ENCODE results near the gene CD46.

CD46 gene

DNA sequence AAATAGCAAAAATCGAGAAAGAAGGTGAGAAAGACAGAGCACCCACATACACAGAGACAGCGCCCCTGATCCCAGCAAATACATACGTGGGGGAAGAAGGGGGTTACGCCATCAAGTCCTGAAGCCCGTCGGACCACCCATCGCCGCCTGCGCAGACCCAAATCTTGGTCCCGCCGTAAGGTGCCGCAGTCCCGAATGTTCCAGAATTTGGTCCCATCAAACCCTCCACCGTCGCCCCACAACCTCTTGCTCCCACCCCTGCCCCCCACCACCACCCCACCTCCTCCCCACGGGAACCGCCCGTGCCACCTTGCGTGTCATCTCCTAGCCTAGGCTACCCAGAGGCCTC, 71.7 kb downstream of the CD46 start:
- H3K36me3 Mint-ChIP-seq = peaks cover 5% of the 10 kb centered on the region
- H3K27me3 Mint-ChIP-seq = no peaks in the 10 kb centered on the region
- no peaks in the 10 kb centered on the region for H3K9me3 Mint-ChIP-seq (ENCODE audit: low read depth)
- H3K27ac Mint-ChIP-seq = peak overlapping the region; percentile 98
- peak overlapping the region; percentile 87 for H3K4me3 Mint-ChIP-seq
- H3K4me1 Mint-ChIP-seq (ENCODE audit: low read depth) = peaks cover 88% of the 10 kb centered on the region

GRCh38 chr1:207823880-207824566, 72.2 kb downstream of the CD46 start:
- H3K4me1 Mint-ChIP-seq (ENCODE audit: low read depth) = peaks cover 91% of the 10 kb centered on the region

DNA sequence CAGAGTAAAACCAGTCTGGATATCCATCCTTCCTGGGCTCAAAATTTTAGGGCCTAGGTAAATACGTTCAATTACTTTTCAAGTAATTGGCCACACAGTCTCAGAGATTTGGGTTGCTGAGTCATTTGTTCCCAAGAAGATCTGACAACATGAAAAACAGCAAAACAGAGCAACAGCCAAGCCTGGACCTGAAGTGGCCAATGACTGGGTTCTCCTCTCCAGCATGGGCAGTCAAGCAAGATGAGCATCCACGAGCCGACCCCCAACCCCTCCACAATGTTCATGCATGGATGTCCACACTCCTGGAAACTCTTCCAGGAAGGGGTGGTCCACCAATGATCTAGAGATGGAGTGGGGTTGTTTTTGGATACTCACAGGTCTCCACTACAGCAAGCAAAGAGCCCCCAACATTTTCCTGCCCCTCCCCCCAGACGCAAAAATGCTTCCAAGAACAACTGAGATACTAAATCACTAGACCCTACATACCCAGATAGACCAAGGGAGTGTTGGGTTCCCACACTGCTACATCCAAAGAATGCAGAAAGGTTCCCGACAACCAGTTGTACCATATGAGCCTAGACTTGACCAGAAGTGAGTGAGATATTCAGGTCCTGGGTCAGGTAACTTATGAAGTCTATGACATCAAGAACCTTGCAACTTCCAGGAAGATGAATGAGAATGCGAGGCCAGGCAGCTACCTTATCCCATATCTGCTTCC, 73.0 kb downstream of the CD46 start:
- no peaks in the 10 kb centered on the region for H3K27me3 Mint-ChIP-seq
- peaks cover 5% of the 10 kb centered on the region for H3K36me3 Mint-ChIP-seq
- H3K4me3 Mint-ChIP-seq = peak overlapping the region; percentile 87
- no peaks in the 10 kb centered on the region for H3K9me3 Mint-ChIP-seq (ENCODE audit: low read depth)
- H3K4me1 Mint-ChIP-seq (ENCODE audit: low read depth) = peaks cover 93% of the 10 kb centered on the region
- peak overlapping the region; percentile 98 for H3K27ac Mint-ChIP-seq

More at GRCh38 chr1:207823880-207824566, 72.2 kb downstream of the CD46 start:
- no peaks in the 10 kb centered on the region for H3K27me3 Mint-ChIP-seq
- H3K9me3 Mint-ChIP-seq (ENCODE audit: low read depth) = no peaks in the 10 kb centered on the region
- H3K36me3 Mint-ChIP-seq = peaks cover 5% of the 10 kb centered on the region
- H3K27ac Mint-ChIP-seq = peak overlapping the region; percentile 98
- H3K4me3 Mint-ChIP-seq = peak overlapping the region; percentile 87

- peaks cover 3% of the 10 kb centered on the region for H3K36me3 Mint-ChIP-seq
- no peaks in the 10 kb centered on the region for H3K27me3 Mint-ChIP-seq
- H3K9me3 Mint-ChIP-seq (ENCODE audit: low read depth) = no peaks in the 10 kb centered on the region
- peak overlapping the region; percentile 98 for H3K27ac Mint-ChIP-seq
- H3K4me3 Mint-ChIP-seq = peak overlapping the region; percentile 87
- peaks cover 93% of the 10 kb centered on the region for H3K4me1 Mint-ChIP-seq (ENCODE audit: low read depth)
These were observed 73.5 kb downstream of the CD46 start for GRCh38 chr1:207825409-207825695.

GRCh38 chr1:207825719-207826556, 74.1 kb downstream of the CD46 start:
- Mint-ChIP-seq H3K36me3 (no peaks in the 10 kb centered on the region), H3K4me1 (ENCODE audit: low read depth) (peaks cover 93% of the 10 kb centered on the region), H3K27me3 (no peaks in the 10 kb centered on the region), H3K4me3 (peak overlapping the region; percentile 87), H3K27ac (peak overlapping the region; percentile 98), H3K9me3 (ENCODE audit: low read depth) (no peaks in the 10 kb centered on the region)

GRCh38 chr1:207826557-207827487, 75.0 kb downstream of the CD46 start:
- H3K36me3 Mint-ChIP-seq = no peaks in the 10 kb centered on the region
- H3K9me3 Mint-ChIP-seq (ENCODE audit: low read depth) = no peaks in the 10 kb centered on the region
- peak overlapping the region; percentile 87 for H3K4me3 Mint-ChIP-seq
- H3K27ac Mint-ChIP-seq = peak overlapping the region; percentile 98
- H3K4me1 Mint-ChIP-seq (ENCODE audit: low read depth) = peaks cover 95% of the 10 kb centered on the region
- H3K27me3 Mint-ChIP-seq = no peaks in the 10 kb centered on the region

DNA sequence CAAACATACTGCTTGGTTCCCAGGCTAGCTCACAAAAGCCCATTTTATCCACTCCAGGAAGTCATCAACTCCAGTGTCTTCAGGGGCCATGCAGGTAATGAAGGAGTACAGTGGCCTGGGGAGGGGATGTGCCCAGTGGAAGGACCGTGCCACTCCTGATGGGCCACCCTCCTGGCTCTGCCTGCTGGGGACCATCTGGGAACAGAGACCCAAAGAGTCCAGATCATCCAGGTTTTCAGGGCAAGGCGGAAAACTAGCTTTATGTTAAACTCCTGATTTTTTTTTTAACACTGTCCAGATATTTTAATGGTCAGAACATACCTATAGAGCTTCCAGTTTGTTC, 75.6 kb downstream of the CD46 start:
- no peak overlapping the region for H3K4me3 Mint-ChIP-seq
- H3K27ac Mint-ChIP-seq = peak overlapping the region; percentile 98
- no peaks in the 10 kb centered on the region for H3K27me3 Mint-ChIP-seq
- H3K4me1 Mint-ChIP-seq (ENCODE audit: low read depth) = peaks cover 95% of the 10 kb centered on the region
- no peaks in the 10 kb centered on the region for H3K36me3 Mint-ChIP-seq
- H3K9me3 Mint-ChIP-seq (ENCODE audit: low read depth) = no peaks in the 10 kb centered on the region

GRCh38 chr1:207828046-207828445, 76.2 kb downstream of the CD46 start:
- H3K4me3 Mint-ChIP-seq = no peak overlapping the region

DNA sequence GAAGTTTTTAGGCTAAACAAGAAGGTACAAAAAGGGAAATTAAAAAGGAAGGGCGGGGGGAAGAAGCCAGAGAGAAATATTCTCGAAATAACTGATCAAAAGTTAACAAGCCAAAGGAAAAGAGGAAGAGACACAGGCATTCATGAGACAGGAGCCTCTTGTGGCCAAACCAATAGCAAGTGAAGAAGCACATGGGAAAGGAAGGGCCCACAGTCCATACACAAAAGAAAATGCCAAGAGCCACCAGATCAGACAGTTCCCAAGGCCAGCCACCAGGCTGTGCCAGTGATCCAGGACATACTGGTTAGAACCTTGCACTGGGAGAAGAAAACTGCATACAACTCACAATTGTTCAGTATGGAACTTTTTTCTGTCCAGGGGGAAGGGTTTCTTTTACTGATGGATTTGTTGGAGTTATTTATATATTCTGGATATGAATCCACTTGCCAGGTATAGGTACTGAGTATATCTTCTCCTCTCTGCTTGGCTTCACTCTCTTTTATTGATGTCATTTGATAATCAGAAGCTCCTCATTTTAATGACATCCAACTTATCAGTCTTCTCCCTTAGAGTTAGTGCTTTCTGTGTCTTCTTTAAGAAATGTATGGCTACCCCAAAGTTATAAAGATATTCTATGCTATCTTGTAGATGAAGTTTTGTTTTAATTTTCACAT, 76.8 kb downstream of the CD46 start:
- Mint-ChIP-seq H3K27ac (peak overlapping the region; percentile 83), H3K9me3 (ENCODE audit: low read depth) (no peaks in the 10 kb centered on the region), H3K4me1 (ENCODE audit: low read depth) (peaks cover 96% of the 10 kb centered on the region), H3K27me3 (no peaks in the 10 kb centered on the region), H3K4me3 (no peak overlapping the region), H3K36me3 (no peaks in the 10 kb centered on the region)

More at GRCh38 chr1:207828046-207828445, 76.2 kb downstream of the CD46 start:
- no peaks in the 10 kb centered on the region for H3K9me3 Mint-ChIP-seq (ENCODE audit: low read depth)
- H3K27me3 Mint-ChIP-seq = no peaks in the 10 kb centered on the region
- peaks cover 95% of the 10 kb centered on the region for H3K4me1 Mint-ChIP-seq (ENCODE audit: low read depth)
- H3K27ac Mint-ChIP-seq = peak overlapping the region; percentile 83
- no peaks in the 10 kb centered on the region for H3K36me3 Mint-ChIP-seq

GRCh38 chr1:207829576-207829975, 77.7 kb downstream of the CD46 start:
- Mint-ChIP-seq H3K27ac (peak overlapping the region; percentile 19), H3K4me3 (no peak overlapping the region), H3K36me3 (no peaks in the 10 kb centered on the region), H3K4me1 (ENCODE audit: low read depth) (peaks cover 96% of the 10 kb centered on the region), H3K9me3 (ENCODE audit: low read depth) (no peaks in the 10 kb centered on the region), H3K27me3 (no peaks in the 10 kb centered on the region)

DNA sequence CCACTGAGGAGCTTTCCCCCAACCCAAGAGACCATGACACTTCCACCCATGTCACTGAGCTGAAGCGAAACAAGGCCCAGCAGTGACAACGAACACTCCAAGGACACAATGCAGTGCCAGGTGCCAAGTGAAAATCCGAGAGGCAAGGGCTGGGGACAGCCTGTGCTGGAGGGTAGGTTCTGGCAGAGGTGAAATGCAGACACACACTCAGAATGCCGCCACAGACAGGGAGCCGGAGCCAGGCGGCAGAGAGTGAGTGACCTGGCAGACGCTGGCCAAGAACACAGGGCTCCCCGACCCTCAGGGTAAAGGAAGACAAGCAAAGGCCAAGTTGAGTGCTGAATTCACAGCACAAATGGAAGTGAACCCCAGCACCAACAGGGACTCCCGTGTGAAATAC, 78.9 kb downstream of the CD46 start:
- H3K27me3 Mint-ChIP-seq = no peaks in the 10 kb centered on the region
- peaks cover 2% of the 10 kb centered on the region for H3K36me3 Mint-ChIP-seq
- no peak overlapping the region for H3K4me3 Mint-ChIP-seq
- H3K4me1 Mint-ChIP-seq (ENCODE audit: low read depth) = peaks cover 96% of the 10 kb centered on the region
- H3K9me3 Mint-ChIP-seq (ENCODE audit: low read depth) = no peaks in the 10 kb centered on the region
- H3K27ac Mint-ChIP-seq = peak overlapping the region; percentile 97

GRCh38 chr1:207831517-207832327, 79.9 kb downstream of the CD46 start:
- Mint-ChIP-seq H3K27ac (peak overlapping the region; percentile 97), H3K4me3 (peak overlapping the region; percentile 85), H3K36me3 (peaks cover 2% of the 10 kb centered on the region), H3K27me3 (no peaks in the 10 kb centered on the region), H3K9me3 (ENCODE audit: low read depth) (no peaks in the 10 kb centered on the region), H3K4me1 (ENCODE audit: low read depth) (peaks cover 96% of the 10 kb centered on the region)

GRCh38 chr1:207832796-207833195, 80.9 kb downstream of the CD46 start:
- H3K4me1 Mint-ChIP-seq (ENCODE audit: low read depth) = peaks cover 97% of the 10 kb centered on the region
- peak overlapping the region; percentile 97 for H3K27ac Mint-ChIP-seq
- peaks cover 2% of the 10 kb centered on the region for H3K36me3 Mint-ChIP-seq
- no peaks in the 10 kb centered on the region for H3K27me3 Mint-ChIP-seq
- H3K4me3 Mint-ChIP-seq = peak overlapping the region; percentile 85
- H3K9me3 Mint-ChIP-seq (ENCODE audit: low read depth) = no peaks in the 10 kb centered on the region
